ENCODE results near the gene FILIP1L.

The FILIP1L gene

DNA sequence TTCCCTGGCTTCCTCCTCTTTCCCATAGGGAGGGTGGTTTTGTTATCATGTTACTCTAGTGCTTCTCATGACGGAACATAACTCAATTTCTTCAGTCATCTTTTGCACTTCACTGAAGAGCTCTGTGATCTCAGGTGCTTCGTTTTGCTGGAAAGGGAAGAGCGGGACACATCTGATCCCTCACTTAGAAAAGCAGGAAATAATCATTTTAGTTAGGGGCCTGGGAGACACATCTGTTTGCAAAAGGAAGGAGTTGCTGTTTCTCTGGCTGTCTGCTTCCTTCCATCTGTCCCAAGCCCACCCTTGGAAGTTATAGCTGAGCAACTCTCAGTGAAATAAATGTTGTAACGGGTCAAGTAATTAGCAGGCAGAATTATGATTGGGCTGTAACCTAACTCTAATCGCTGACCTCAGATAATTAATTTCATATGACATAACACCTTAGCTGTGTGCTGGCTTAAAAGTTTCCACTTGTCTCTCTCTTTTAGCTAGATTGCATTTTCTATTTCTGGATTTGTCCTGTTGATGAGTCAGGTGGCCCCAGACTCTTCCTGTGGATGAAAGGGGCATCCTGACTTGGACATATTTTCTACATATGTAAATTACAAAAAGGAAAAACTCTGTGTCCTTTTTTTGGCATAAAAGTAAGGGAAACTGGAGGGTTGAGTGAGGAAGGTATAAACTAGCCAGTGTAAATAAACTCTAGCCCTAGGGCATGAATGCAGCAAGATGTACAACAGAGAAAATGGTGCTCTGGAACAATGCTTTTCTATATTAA, 11.0 kb upstream of the FILIP1L start:
- DNase-seq (ENCODE audit: low read depth): no peak

DNA sequence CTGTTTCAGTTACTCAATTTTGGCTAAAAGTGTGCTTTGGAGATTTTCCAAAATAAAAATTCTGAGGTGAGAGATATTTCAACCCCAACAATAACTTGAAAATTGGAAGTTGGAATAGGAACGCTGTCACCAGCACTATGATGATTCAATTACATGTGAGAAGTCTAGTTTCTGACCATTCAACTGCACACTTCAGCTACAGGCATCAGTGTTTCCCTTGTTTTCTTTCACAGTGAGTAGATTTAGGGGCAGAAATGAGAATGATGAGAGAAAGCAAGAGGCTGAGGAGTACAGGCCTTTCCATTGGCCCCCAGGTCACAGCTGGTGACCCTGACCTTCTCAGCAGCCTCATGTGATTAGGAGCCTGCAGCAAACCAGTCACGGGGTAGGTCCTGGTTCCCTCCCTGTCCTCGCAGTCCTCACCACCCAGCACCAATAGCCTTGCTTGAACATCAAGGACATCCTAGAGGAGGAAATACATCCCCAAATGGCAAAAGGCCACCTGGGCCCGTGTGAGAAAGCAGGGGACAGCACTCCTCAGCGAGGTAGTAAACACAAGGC, 10.0 kb upstream of the FILIP1L start:
- no peak for DNase-seq (ENCODE audit: low read depth)

DNA sequence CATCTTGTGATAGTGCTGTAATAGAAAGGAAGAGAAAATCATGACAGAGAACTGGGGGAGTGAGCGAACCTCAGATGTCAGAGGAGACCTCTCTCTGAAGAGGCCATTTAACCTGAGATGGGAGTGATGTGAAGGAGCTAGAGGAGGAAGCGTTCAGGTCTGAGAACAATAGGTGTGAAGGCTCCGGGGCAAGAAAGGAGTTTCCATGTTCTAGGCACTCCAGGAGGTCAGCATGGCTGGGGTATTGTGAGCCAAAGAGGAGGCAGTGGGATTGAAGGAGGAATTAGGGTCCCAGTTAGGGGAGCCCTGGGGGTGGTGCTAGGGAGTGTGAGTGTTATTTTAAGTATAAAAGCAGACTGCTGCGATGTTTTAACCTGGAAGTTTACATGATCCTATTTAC, 8.8 kb upstream of the FILIP1L start:
- no peak for DNase-seq (ENCODE audit: low read depth)

DNA sequence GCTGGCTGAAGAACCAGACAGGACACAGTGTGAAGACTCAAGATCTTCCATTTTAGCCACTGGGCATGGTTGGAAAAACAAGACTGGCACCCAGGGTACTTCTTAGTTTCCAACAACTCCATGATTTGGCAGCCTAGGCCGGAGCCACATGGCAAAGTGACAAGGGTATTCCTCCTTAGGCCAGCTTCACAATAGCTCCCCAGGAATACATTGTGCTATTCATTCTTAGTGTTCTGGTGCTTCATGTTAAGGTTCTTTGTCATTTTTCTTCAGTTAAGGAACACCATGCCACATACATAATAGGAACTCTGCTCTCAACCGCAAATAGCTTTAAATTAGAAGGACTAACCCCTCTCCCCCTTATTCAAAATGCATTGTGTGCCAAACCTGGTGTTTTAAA, 8.0 kb upstream of the FILIP1L start:
- no peak for DNase-seq (ENCODE audit: low read depth)

DNA sequence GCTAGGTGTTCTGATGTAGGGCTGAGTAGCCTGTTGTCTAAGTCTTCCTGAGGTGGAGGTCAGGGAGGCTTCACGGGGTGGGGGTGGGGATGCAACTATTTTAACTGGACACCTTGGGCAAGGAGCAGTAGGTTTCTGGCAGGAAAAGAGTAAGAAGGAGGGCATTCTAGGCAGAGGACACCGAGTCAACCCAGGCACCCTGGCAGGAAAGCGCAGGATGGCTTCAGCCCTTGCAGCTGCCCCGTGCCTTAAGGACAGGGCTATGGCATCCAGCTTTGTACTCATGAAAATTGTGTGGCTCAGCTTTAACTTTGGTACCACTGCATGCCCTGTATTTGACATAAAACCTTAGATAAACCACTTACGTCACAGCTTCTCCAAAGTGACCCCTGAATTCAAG, 6.4 kb upstream of the FILIP1L start:
- no peak for DNase-seq (ENCODE audit: low read depth)

DNA sequence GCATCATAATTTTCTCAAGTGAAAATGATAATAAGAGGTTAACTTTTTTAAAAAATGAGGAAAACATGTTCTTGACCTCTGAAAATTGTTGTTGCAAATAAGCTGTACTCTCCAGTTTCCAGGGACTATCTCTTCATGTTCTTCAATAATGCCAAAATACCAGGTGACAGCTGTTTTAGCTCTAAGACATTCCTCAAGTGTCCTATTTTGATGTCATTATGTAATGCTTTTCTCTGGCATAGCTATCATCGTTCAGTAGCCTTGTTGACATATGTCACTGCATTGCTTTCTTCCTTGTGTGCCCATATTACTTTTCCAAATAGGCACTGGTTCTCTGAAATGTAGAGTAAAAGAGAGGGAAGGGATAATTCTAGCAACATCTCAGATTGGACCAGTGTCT, 5.7 kb upstream of the FILIP1L start:
- DNase-seq (ENCODE audit: low read depth): no peak

DNA sequence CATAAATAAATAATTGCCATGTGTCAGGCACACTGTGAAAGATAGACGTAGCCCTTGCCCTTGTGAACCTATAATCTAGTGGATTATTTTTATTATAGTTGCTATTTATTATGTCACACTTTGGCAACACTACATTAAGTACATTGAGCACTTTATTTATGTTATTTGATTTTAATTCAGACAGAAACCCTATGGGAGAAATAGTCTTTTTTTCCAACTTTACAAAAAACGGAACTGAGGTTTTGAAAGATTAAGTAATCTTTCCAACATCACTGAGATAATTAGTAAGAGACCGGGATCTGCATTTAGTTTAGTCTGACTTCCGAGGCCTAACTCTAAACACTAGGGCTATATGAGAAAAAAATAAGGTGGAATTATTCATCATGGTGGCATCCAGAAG, 2.8 kb upstream of the FILIP1L start:
- DNase-seq (ENCODE audit: low read depth): no peak

DNA sequence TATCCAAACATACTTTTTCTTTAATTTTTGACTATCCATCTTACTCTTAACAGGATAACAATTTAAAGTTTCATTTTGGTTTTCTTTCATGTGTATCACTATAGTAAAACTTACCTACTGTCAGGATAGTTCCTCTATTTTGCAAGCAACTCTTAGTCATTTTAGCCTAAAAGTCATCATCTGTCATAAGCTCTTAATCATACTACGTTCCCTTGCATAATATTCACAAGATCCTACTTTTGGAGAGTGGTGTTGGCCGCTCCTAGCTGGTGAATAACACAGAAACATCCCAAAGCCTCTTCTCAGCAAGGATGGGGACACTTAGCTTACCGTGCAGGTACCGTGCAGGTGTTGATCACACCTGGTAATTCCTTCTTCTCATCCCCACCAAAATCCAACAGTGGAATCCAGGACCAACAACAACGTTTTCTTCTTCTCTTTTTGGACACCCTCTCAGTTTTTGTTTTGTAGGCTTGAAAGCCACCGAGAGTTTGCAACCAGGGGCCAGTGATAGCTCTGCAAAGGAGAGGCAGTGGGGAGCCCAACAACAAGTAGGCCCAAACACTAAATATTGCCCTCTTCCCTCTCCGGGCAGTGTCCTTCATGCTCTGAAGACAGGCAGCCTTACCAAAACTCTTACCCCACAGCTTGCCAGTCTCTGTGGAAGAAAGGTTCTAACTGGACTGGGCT, 433 bp downstream of the FILIP1L start:
- no peak for DNase-seq (ENCODE audit: low read depth)

DNA sequence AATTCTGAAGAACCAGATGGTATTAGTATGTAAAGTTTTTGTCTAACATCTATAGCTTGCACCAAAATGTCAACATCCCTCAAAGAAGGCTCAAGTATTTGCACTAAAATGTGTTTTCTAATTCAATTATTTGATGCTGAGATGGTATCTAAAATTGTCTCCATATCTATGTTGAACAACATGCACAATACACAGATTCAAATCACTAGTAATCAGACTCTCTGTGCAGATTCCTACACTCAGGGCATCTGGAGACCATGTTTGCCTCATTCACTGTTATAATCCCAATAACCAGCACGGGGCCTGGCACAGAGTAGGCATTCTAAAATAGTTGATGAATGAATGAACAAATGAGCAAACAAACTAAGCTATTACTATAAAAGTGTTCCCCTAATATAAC, 2.6 kb downstream of the FILIP1L start:
- no peak for DNase-seq (ENCODE audit: low read depth)

DNA sequence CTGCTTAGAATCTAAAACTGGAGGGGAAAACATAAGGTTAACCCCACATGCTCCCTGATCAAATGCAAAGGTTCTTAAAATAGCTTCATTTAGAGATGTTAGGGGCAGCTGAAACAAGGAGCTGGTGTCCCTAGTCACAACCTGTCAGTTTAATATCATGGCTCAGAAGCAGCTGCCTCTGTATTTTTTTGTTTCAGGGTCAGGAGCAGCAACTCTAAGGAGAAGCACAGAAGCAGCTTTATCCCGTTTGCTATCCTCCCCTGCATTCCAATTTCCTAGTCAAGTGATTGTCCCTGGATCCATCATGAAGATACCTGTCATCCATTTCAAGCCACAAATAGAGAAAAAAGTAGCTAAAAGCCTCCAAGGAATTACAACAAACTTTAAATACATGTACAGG, 4.1 kb downstream of the FILIP1L start:
- no peak for DNase-seq (ENCODE audit: low read depth)

DNA sequence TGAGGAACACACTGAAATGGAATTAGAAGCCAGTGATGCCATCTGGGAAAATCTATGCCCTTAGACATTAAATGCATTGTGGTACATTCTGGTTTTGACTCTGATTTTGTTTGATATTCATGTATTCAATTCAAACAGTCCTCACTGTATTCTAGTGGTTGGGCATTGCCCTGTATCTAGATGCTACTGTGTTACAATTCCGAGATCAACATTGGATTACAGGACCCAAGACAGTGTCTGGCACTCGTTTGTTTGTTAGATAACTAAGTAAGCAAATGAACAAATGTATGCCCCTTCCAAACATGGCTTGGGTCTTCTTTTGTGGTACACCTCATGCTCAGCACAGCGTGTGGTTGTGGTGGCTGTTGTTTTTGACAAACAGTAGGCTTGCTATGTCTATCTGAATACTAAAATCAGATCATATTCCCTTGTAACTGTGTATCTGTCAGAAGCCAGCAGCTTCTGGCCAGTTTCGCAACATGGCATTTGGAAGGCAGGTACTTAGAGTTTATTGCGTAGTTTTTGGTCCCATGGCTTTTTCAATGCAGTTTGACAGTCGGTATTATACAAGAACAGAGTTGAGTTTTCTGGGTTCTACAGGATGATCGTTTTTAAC, 5.7 kb downstream of the FILIP1L start:
- DNase-seq (ENCODE audit: low read depth): no peak

DNA sequence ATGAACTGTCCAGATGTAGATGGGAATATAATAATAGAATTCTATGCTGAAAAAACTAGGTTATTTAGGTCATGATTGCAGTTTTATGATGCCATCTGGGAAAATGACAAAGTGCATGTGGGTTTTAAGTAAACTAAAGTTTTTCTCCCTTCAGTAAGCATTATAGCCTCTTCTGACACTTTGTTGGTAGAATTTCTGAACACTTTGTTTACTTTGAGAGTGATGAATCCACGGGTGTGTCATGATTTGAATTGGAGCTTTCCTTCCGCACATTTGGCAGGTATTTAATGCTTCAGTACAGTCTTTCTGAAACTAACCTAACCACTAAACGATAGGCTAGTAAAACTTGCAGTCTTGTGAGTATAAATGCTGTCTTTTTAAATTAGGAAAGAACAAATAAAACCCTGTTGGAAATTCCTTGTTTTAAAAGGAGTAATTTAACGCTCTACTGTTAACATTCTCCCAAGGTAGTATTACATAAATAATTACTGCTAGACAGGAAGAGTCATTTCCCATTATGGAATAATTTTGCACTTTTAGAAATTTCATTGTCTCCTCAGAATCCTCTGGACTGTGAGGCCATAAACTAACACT, 7.0 kb downstream of the FILIP1L start:
- DNase-seq (ENCODE audit: low read depth): no peak

DNA sequence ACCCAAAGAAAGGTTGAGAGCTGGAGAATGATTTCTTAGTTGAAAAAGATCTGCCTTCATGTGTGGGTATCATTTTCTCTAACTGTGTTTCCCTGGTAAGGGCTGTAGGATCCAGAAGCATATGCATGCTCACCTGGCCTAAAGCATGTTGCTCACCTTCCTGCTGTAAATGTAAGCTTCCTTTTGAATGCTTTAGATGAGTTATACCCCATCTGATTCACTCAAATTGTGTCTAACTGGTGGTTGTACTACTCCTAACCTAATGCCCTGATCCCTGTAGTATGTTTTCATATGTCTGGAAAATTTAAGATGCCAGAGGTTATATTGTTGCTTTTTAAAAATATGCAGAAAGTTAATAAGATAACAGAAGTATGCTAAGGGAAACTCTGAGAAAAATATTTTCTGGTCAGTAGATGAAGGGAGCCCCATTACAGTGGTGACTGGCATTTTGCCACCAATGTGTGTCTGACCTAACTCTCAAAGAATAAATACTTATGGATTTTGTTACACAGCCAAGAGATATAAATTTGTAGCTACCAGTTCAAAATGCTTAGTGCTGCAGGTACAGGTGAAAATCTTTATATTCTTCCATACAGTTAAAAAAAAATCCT, 7.7 kb downstream of the FILIP1L start:
- DNase-seq (ENCODE audit: low read depth): no peak

DNA sequence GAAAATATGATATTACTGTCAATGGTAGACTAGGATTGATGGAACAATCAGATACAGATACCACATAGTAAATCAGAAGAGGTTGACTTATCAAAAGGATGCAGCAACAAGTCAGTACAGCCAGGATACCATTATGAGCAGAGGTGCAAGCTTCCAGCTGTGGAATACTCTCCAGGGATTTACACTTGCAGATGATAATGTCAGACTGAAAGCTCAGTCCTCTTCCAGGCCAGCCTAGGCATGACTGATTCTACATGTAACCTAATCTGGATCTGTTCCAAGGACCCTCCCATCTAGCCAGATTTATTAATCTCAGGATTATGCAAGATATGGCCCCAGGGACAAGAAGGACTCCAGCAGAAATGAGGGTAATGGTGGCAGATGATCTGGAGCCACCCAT, 8.2 kb downstream of the FILIP1L start:
- DNase-seq (ENCODE audit: low read depth): no peak

DNA sequence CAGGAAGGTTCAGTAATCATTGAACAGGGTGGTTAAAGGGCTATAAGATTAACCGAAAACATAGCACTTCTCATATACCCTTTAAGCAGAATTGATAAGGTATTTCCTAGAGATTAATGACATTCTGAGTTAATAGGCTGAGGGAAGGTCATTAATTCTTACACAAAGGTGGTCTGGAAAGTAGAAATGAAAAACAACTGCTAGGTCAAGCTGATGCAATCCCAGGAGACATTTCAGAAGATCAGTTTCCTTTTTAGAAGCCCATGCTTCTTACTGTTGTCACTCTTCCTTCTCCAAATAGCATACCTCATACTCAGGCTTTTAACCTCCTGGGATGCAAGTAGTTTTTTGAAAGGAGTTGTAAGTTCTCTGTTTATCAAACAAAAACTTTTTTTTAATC, 8.8 kb downstream of the FILIP1L start:
- no peak for DNase-seq (ENCODE audit: low read depth)

DNA sequence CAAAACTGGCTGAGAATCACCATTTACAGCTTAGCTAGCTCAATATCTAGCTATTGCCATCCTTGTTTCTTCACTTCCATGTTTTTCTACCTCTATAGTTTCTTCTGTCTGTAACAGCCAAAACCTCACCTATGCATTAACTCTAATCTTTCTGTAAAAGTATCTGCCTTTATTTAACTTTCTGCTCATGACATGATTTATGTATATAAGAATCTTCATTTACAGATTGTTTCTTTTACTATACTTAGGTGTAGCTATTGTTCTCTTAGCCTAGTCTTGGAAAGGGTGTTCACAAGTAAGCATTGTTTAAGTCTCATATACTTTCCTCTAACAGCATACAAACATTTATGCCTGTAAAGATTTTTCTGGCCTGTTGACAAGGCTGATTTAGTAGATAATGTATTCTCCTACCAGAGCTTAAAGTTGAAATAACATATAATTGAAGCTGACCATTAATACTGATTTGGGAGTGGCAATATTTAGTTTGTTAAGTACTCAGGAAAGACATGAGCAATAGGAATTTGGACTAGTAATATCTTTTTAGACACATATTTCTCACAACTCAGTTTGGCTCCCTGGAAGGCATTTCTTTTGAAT, 9.4 kb downstream of the FILIP1L start:
- DNase-seq (ENCODE audit: low read depth): no peak

DNA sequence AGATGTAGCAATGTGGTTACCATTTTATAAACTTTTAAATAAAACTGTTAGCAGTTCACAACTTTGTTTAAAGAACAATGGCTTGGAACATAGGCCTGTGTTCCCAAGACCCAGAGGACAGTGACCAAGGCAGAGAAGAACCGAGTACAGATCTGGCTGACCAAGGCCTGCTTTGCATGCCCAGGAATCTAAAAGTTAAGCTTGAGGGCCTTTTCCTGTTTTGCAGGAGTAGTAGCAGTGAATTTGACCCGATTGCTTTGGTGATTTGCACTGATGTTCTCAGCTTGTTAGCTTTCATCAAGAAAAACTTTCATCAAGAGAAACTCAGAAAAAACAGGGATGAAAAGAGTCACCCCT, 9.9 kb downstream of the FILIP1L start:
- no peak for DNase-seq (ENCODE audit: low read depth)

DNA sequence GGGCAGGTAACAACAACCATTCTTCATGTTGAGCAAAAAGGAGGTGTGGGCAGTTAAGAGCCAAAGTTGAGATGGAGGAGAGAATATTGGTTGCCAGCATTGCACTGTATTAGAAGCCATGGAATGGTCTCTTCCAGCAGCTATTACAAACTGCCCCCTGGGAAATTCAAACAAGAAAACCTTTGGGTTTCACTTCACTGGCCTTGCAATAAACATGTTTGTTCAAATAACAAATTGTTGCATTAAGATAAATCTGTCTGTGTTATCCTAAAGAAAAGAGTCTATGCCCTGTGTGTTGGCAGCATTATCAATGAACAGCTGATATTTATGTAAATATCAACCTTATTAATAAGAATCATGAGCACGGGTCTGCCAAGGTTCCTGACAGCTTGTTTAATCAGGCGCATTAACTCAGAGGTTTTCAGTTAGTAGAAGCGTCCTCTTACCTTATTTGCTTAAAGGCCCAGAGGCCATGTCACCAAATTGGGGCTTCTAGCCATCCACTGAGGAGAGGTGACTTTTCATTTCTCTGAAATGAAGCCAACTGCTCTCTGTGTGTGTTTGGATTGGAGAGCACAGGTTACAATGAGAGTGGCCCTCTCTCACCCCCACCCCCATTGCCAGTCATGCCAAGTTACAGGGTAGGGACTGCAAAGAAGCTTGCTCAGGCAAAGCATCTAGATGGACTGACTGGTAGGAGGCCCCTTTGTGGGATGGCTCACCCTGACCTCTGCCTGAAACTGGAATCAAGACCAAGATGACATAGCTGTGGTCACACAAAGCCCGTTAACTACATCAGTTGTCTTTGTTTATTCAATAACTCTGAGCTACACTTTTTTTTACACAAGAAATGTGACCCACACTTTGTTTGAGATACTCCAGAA, 10.5 kb downstream of the FILIP1L start:
- DNase-seq (ENCODE audit: low read depth): no peak

DNA sequence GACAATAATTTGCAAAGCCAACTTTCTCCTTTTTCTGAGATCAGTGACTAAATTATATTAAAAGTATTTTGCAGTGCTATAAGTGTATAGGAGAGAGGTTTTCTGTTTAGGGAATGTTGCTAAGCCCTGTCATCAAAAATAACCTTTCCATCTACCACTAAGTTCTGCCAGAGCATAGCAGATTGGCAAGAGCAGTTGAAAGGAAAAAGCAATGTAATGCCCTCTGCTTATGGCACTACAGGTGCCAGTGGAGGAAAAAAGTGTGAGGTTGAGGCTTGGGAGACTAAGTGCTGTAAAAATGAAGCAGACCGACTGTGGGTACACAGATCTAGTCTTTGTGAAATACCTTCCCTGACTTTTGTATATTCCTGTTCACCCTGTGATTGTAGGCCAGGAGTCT, 11.5 kb downstream of the FILIP1L start:
- DNase-seq (ENCODE audit: low read depth): no peak

DNA sequence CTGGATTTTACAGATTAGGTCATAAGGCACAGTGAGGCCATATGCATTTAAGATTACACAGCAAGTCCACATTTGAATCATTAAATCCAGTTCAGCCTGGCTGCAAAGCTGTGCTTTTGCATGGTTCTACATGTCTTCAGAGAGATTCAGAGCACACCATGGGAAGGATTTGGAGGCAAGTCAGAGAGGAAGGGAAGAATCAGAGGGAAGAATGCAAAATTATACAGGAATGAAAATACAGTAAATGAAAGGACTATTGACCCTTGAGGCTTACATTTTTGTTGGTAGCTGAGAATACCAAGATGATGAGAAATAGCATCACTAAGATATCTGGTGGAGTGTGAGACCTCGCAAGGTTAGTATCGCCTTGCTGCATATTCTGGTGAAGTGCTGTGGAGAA, 13.9 kb downstream of the FILIP1L start:
- no peak for DNase-seq (ENCODE audit: low read depth)

DNA sequence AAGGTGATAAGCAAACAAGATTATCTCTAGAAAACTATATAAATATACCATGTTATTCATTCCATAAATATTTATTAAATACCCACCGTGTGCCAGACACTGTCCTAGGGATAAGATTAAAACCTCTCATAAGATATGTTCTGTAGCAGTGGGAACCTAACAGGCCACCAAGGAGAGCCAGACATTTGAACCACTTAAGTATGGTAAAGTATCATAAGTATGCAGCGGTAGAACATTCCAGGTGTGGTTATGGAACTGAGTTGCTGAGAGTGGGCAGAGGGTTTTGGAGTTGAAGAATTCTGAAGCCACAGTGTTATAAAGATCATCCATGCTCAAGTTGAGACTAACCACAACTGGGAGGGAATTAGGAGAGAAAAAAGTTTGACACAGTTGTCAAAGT, 14.7 kb downstream of the FILIP1L start:
- DNase-seq (ENCODE audit: low read depth): no peak
